Colonic mucosa (tissue), 4 donors: Measurements from ENCODE around the gene LHX4. TPM values are rescaled to one million over a fixed set of nuclear protein-coding genes. Genes with fewer than 3 reads are reported as not detected.
A peak's percentile ranks its signal among the peaks of the same experiment; 100 is the strongest.

Experiments used
- DNase-seq: peaks from one replicate; pipeline ENCODE4 v3.0.0-alpha.2; 2020
- H3K27ac ChIP-seq: fragments of 200-600 bp; one replicate; pipeline ENCODE4 v1.8.0; 2021
- H3K27me3 ChIP-seq: fragments of 200-600 bp; one replicate; pipeline ENCODE4 v1.8.0; 2021
- H3K36me3 ChIP-seq: fragments of 200-600 bp; one replicate; pipeline ENCODE4 v1.8.0; 2021
- H3K4me1 ChIP-seq: fragments of 200-600 bp; one replicate; pipeline ENCODE4 v1.8.0; 2021; ENCODE audit warnings: mild to moderate bottlenecking
- H3K4me3 ChIP-seq: fragments of 200-600 bp; one replicate; pipeline ENCODE4 v1.8.0; 2021
- H3K9ac ChIP-seq, 2 donors: one replicate each; pipeline ENCODE4 v1.7.0; 2013; ENCODE audit warnings: control low read depth in 2 of 2, low read depth in 2 of 2, low read length in 2 of 2
- H3K9me3 ChIP-seq: fragments of 200-600 bp; one replicate; pipeline ENCODE4 v1.8.0; 2021
- intact Hi-C: fragments of 100-400 bp; cut with DNase I; formaldehyde crosslinking; loops from one replicate; pipeline ENCODE4 v1.14.1; 2022
- total RNA-seq, 2 donors: library from RNA; stranded (reverse); fragmentation: NEBNext Ultra II Directional in 1 of 2; extraction: Animal tissue kit (Norgen Biotek cat#: 25700) in 1 of 2; gene quantifications; one replicate each; pipeline ENCODE4 v1.2.1, GENCODE V29; 2021
- TF ChIP-seq, protein P1 (sequence below): fragments of 200-600 bp; IDR thresholded peaks from one replicate; pipeline ENCODE4 v1.8.0; 2022; ENCODE audit warnings: antibody characterized with exemption, mild to moderate bottlenecking
- donor health status: healthy.
- donor health status: DM: no; HTN: no; CAD: no.
- donor health status: DM: no; HTN: no; CAD: no.

The LHX4 gene
- under 1 TPM; 0.74 to 0.77 TPM for total RNA-seq

DNA sequence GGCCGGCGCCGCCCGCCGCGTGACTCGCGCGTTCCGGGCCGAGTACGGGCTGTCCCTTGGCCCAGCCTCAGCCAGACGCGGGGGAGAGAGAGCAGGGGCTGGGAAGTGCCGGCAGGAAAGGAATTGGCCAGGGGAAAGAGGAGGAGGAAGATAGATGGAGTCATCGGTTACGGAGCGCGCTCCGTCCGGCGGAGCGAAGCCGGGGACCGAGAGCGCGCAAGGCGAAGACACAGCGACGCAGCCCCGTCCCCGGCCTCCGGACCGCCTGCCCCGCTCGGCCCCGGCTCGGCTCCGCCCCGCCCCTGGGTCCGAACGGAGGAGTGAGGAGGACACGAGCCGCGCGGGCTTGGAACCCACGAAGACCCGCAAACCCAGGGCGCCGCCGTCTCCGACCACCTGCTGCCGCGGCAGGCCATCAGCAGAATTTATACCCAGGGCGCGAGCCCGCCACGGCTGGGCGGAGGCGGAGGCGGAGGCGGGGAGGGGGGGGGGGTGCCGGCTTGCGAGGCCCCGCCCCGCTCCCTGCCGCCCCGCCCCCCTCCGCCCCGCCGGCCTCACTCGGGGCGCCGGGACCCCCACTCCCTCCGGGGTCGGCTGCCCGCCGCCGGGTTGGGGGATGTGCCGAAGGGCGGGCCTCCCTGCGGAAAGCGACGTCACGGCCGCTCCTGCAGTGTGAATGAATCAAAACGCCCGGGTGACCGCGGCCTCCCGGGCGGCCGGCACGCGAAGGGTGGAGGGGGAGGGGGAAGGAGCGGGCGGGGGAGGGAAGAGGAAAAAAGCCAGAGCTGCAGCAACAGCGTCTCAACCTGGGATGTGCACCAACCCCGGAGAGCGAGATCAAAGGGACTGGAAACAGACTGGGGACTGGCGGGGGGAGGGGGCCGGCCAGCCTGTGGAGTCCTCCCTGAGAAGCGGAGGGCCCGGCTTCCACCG is at the start of gene LHX4:
Gene LHX4 (plus strand): TSS at position 782 of the 933 bp plus-strand sequence. CDS start 266 bp downstream, outside the sequence.
- H3K9me3 ChIP-seq, result no peaks in the 10 kb centered on the region
- H3K36me3 ChIP-seq, result no peaks in the 10 kb centered on the region
- TF ChIP-seq, protein P1, sequence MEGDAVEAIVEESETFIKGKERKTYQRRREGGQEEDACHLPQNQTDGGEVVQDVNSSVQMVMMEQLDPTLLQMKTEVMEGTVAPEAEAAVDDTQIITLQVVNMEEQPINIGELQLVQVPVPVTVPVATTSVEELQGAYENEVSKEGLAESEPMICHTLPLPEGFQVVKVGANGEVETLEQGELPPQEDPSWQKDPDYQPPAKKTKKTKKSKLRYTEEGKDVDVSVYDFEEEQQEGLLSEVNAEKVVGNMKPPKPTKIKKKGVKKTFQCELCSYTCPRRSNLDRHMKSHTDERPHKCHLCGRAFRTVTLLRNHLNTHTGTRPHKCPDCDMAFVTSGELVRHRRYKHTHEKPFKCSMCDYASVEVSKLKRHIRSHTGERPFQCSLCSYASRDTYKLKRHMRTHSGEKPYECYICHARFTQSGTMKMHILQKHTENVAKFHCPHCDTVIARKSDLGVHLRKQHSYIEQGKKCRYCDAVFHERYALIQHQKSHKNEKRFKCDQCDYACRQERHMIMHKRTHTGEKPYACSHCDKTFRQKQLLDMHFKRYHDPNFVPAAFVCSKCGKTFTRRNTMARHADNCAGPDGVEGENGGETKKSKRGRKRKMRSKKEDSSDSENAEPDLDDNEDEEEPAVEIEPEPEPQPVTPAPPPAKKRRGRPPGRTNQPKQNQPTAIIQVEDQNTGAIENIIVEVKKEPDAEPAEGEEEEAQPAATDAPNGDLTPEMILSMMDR, result no peak
- H3K27ac ChIP-seq, result no peak within 1 kb of the TSS
- intact Hi-C loops, result no loop called here
- H3K9ac ChIP-seq, result no peak within 1 kb of the TSS
- peak; percentile 49 for DNase-seq
- H3K4me1 ChIP-seq, result peaks cover 18% of the 10 kb centered on the region
- peak within 1 kb of the TSS; percentile 56 for H3K4me3 ChIP-seq
- peaks cover 80% of the 10 kb centered on the region for H3K27me3 ChIP-seq

DNA sequence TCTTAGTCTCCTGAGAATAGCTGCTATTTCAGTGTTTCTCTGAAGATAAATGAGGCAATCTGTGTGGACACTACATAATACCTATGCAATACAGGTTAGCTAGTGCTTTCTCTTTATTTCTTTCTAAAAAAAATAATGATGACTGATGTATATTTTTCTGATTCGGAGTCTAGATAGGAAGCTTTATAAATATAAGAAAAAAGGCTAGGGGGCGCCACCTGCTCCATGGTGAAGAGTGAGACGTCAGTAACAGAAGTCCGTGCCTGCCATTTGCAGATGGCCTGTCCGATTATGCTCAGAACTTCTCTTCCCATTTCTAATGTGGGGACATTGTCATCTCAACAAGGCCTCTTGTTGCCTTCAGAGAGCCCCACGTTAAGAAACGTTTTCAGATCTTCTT is 49.0 kb upstream of the LHX4 start:
- H3K27ac ChIP-seq, result no peak overlapping the region
- TF ChIP-seq, protein P1, result no peak
- H3K27me3 ChIP-seq, result no peaks in the 10 kb centered on the region
- no peak for DNase-seq
- H3K36me3 ChIP-seq, result peaks cover 23% of the 10 kb centered on the region
- H3K9ac ChIP-seq, result no peak overlapping the region
- H3K9me3 ChIP-seq, result no peaks in the 10 kb centered on the region
- H3K4me3 ChIP-seq, result no peak overlapping the region
- intact Hi-C loops, result no loop called here
- H3K4me1 ChIP-seq, result no peaks in the 10 kb centered on the region

DNA sequence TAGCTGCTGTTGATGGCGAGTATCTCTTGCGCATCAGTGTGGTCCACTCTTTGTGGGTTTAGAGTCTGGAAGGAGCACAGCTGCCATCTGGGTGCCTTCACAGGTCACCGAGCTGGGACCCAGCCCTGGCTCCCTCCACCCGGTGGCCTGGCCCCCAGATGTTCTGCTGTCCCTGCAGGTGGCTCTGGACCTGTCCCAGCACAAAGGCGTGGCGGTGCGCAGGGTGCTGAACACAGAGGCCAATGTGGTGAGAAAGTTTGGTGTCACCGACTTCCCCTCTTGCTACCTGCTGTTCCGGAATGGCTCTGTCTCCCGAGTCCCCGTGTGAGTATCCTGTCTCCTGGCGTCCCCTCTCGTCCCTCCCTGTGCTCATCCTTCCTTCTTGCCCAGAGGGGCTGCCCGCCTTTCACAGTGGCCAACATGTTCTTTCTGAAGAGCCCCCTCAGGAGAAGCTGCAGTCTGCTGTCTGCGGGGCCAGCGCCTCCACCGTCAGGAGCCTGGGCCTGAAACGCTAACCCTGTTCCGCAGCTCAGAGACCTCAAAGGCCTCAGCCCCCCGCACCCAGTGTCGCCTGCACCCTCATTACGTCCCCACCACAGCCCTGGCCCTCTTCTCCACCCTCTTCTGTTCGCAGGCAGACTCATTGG is 47.9 kb upstream of the LHX4 start:
- H3K4me3 ChIP-seq, result no peak overlapping the region
- H3K9ac ChIP-seq, result no peak overlapping the region
- TF ChIP-seq, protein P1, result no peak
- no peaks in the 10 kb centered on the region for H3K9me3 ChIP-seq
- no peak for DNase-seq
- H3K36me3 ChIP-seq, result peaks cover 23% of the 10 kb centered on the region
- H3K27ac ChIP-seq, result no peak overlapping the region
- intact Hi-C loops, result no loop called here
- H3K27me3 ChIP-seq, result no peaks in the 10 kb centered on the region
- no peaks in the 10 kb centered on the region for H3K4me1 ChIP-seq

DNA sequence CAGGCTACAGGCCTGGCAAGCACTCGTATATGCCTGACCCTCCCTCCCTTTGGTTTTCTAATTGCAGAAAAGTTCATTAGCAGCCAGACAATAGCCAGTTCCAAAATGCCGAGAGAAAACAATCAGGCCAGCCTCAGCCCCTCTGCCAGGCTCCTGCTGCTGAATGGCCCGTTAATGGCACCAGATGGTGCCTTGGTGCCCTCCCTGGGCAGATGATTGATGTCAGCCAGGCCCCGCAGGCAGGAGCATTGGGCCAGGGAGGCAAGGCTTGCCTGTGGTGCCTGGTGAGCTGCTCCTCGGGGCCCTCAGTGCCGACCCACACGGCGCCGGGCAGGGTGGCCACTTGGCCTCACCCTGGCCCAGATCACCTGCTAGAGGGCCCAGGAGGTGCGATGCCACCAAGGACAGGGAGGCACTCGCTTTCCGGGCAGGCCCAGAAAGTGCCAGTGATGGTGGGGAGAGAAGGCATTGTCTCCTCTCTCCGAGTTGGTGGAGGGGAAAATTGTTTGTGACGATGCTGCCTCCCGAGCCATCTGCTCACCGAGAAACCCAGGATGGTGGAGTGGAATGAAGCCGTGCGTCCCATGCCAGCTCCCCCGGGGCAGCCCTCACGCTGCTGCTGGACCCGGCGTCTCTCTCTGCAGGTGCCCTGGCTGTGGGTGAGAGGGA is 47.3 kb upstream of the LHX4 start:
- Histone ChIP-seq H3K4me3 (no peak overlapping the region), H3K27ac (no peak overlapping the region), H3K4me1 (no peaks in the 10 kb centered on the region), H3K27me3 (no peaks in the 10 kb centered on the region), H3K9ac (no peak overlapping the region), H3K36me3 (peaks cover 23% of the 10 kb centered on the region), H3K9me3 (no peaks in the 10 kb centered on the region)
- intact Hi-C loops, result no loop called here
- DNase-seq, result no peak
- TF ChIP-seq, protein P1, result no peak

DNA sequence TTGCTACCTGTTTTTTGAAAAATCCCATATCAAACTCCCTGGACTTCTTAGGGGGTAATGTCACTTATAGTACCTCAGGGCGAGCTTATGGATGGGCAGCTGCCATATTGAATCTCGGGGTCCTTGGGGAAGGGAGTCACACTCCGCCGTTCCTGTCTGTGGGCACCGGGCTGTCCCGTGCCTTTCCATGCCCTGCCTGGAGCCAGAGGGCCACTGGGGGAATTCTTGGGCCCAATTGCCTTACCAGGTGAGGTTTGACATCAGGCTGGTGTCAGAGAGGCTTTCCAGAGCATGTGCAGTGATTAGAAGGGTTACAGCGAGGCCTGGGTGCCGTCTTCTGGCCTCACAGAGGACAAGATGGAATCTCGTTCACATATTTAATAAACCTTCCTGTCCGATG is 46.6 kb upstream of the LHX4 start:
- no peak for DNase-seq
- intact Hi-C loops, result no loop called here
- H3K36me3 ChIP-seq, result peaks cover 23% of the 10 kb centered on the region
- H3K4me3 ChIP-seq, result no peak overlapping the region
- TF ChIP-seq, protein P1, result no peak
- no peak overlapping the region for H3K27ac ChIP-seq
- H3K9me3 ChIP-seq, result no peaks in the 10 kb centered on the region
- no peaks in the 10 kb centered on the region for H3K27me3 ChIP-seq
- H3K9ac ChIP-seq, result no peak overlapping the region
- H3K4me1 ChIP-seq, result no peaks in the 10 kb centered on the region
